HG03565 (cell line): Measurements from ENCODE around the gene GRID1.

Experiments
- ATAC-seq: cut with Tn5 transposase; IDR thresholded peaks from one replicate; pipeline ENCODE4 v1.9.1; 2021; ENCODE audit warnings: mild to moderate bottlenecking, moderate library complexity; ENCODE audit not compliant: unreplicated experiment

Gene GRID1

GRCh38 chr10:86281396-86281795 lies 85.2 kb downstream of the GRID1 start:
- no peak for ATAC-seq

- no peak for ATAC-seq
Observed at GRCh38 chr10:86269332-86269731, 97.3 kb downstream of the GRID1 start.

- no peak for ATAC-seq
Observed at GRCh38 chr10:86267286-86268195, 99.1 kb downstream of the GRID1 start.

GRCh38 chr10:86266446-86267242 lies 100.0 kb downstream of the GRID1 start:
- ATAC-seq: no peak

DNA sequence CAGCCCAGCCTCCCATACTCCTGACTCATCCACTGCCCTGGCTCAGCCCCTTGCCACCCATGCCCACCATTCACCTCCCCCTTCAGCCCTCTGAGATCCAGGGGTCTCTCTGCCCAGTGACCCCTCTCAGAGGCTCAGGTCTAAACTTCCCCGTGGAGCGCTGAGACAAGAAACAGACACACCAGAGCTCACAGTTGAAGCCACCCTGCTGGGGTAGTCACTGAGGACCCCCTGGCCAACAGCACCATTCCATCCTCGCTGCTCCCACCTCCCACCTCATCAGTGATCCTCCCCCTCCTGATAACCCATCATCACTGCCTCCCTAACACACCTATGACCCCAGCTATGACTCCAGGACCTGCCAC lies 100.7 kb downstream of the GRID1 start:
- no peak for ATAC-seq

GRCh38 chr10:86265236-86265894 lies 101.2 kb downstream of the GRID1 start:
- ATAC-seq: no peak

DNA sequence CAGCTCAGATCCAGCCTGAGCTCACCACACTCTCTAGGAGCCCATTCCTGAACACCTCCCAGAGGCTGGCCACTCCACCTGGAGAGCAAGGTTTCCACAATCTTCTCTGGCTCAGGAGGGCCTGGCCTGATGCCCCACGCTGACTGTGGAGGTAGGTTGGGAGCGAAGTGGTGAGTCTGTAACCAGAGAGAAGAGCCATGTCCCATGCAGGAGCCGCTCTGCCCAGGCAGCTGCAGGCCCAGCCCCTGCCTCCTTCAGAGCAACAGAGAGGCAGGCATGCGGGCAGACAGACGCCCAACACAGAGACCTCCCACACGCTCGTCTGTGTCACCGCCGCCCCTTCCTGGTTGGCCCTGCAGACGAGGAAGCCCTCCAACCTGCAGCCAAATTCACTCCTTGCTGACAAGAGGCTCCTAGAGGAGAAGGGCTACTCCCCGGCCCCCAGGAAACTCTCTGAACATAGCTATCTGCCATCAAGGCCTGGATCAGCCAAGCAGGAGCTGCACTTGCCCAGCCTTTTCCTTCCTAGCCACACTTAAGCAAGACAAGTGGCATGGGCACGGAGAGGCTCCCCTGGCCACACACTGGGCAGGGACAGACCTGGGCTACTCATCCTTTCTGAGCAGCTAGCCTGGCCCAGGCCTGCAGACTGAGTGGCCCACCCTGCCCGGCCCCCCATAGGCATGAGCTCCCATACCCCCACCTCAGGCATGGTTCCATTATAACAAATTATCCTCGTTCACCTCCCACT lies 101.9 kb downstream of the GRID1 start:
- no peak for ATAC-seq

GRCh38 chr10:86263907-86264306 lies 102.7 kb downstream of the GRID1 start:
- no peak for ATAC-seq

DNA sequence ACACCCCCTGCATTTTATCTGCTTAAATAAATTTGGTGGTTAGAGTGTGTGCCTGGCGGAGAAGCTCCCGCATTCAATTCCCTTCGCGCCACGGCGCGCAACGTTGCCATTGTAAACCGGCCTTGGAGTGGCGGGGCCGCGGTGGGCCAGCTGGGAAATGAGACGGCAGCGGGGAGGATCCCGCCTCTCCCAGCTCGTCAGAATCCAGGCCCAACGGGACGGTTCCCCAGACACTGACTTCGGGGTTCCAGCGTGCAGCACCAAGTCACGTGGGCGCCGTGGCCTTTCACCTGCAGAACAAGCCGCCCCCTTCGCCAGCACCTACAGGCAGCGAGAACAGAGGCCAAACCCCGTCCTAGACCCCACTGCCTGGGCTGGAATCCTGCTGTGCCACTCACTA lies 103.4 kb downstream of the GRID1 start:
- no peak for ATAC-seq

GRCh38 chr10:86262688-86263181 lies 103.9 kb downstream of the GRID1 start:
- ATAC-seq: no peak

- ATAC-seq: peak; percentile 84
Observed at GRCh38 chr10:86261941-86262687, 104.5 kb downstream of the GRID1 start.

DNA sequence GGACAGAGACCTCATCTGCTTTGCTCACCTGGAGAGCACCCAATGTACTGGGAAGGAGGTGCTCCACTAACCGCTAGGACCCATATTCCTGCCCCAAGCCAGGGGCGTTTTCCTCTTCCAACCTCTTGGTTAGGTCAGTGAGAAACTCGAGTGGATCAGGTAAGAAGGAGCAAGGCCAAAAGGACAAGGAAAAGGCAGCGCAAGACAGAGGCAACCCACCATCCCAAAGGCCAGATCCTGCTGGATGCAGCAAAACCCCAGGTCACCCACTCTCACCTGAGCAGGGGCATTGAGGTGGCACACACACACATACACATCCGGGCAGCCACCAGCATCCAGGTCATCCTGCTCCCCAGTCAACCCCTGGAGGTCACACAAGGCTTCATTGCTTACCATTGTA lies 105.1 kb downstream of the GRID1 start:
- ATAC-seq: no peak

DNA sequence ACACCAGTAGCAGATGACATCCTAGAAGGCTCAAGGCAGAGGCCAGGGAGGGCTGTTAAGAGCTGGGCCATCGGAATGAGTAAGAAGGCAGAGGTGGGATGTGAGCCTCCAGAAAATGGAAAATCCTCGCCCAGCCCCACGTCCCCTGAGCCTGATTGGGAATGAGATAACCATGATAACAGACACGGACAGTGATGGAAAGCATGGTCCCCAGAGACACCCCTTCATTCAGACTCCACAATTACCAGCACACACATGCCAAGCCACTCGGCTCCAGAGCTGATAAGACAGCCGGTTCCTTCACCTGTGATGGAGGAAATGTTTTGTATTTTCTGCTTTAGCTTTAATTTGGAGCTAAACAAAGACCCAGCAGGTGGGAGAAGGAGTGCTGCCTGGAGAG lies 106.0 kb downstream of the GRID1 start:
- no peak for ATAC-seq

DNA sequence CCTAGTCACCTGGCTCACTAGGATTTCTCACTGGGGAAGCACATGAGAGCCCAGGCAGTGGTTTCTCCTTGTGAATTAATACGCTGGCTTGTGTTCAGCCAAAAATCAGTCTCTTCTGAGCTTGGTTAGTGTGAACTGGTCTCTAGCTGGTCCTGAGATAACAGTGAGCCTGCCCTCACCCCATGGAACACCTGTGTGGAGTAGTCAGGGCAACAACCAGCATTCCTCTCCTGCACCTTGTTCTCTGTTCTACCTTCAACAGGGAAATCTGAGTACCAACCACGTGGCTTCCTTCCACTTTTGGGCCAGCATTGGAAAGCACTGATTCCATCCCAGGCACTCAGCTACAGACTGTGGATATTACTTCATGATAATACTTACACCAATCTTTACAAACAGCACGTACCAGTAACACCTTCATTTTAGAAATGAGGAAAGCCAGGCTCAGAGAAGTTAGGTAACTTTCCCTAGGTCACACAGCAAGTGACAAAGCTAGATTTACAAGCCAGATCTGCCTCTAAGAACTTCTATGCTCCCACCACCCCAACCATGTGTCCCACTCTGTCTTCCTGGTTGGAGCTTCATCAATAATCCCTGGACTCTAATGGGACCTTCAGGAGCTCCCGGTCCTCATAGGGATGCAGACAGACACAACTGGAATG lies 106.6 kb downstream of the GRID1 start:
- ATAC-seq: no peak

DNA sequence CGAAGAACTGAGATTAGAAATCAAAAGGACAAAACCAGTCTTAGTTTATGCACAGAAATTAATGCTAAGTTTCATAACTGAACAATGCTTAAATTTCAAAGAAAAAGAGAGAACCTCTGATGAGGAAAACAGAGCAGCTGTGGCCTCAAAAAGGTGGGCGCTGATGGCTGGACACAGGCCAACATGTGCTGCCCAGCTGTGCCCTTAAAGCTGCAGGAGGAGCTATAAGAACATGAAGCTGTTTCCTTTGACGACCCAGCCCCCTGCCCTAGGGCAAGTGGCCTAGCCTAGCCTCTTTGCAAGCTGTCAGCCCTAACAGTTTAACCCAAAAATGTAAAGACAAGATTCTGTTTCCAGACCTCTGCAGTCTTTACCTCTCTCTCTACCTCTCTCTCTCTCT lies 107.7 kb downstream of the GRID1 start:
- ATAC-seq: no peak

DNA sequence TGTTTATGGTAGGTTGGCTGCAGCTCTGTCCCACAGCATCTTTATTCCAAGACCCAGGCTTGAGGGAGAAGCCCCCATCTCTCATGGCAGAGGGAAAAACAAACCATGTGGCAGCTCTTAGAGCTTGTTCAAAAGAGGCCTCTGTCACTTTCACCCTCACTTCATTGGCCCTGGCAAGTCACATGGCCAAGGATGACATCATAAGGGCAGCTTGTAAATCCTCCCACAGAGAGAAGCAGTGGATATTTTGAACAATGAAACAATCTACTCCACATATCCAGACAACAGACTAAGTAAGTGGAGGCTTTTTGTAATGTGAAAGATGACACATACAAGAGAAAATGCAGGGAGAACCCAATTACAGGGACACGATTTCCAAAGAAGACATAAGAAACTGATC lies 108.1 kb downstream of the GRID1 start:
- no peak for ATAC-seq

GRCh38 chr10:86257683-86258082 lies 108.9 kb downstream of the GRID1 start:
- ATAC-seq: no peak

GRCh38 chr10:86256690-86257315 lies 109.8 kb downstream of the GRID1 start:
- ATAC-seq: no peak
